8988T (cell line): Measurements from ENCODE around the gene DPPA3.
"Not testable (repeated sequence)": the region's sequence is repeated elsewhere in the genome, so short reads cannot be mapped to it uniquely, and the experiment has no call there.

Experiments used
- DNase-seq: peaks from one replicate; pipeline ENCODE4 v3.0.0; 2011

The DPPA3 gene

GRCh38 chr12:7711133-7711532 is at the start of gene DPPA3:
Gene DPPA3 (plus strand): TSS chr12:7711433. CDS start chr12:7711571, 138 bp downstream.
- DNase-seq = no peak

DNA sequence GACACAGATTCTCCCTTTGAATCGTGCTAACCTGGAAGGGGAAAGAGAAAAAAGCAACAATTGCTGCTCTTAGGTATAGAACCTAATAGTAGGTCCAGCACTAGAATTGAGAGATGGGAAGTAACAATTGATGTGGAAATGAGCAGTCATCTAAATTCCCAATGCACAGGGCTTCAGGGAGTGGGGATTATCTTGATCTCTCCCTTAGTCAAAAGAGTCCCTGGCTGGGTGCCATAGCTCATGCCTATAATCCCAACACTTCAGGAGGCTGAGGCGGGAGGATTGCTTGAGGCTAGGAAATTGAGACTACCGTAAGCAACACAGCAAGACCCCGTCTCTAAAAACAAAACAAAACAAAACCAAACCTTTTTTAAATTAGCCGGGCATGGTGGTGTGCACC is 49.5 kb upstream of the DPPA3 start:
- no peak for DNase-seq

DNA sequence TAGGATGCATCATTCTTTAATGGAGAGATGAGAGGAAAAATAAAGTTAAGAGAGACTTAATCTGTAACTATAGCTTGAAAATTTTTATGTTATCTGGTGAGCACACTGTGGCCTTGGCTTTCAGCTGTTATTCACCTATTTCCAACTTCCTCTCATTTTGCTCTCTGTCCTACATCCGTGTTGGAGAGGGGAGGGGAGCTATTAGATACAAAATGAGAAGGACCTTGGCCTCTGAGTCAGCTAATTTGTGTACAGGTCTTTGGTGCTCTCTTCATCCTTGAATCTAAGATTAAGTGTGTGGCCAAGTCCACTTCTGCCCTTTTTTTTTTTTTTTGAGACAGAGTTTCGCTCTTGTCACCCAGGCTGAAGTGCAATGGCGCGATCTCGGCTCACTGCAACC is 44.6 kb upstream of the DPPA3 start:
- DNase-seq = no peak

GRCh38 chr12:7667125-7667524 is 44.1 kb upstream of the DPPA3 start:
- peak; percentile 19 for DNase-seq

DNA sequence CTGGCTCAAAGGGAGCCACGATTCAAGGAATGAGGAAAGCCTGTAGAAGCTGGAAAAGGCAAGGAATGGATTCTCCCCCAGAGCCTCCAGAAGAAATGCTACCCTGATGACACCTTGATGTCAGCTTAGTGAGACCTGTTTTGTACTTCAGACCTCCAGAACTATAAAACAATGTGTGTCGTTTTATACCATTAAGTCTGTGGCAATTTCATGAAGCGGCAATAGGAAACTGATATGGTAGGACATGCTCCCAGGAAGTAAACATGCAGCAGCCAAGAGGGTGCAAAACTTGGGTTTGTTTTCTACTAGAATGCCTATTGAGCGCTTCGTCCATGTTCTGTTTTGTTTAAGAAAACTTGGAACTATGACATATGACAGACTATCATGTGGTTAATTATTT is 43.1 kb upstream of the DPPA3 start:
- DNase-seq = no peak

- not testable (repeated sequence) for DNase-seq
These were observed 35.8 kb upstream of the DPPA3 start for GRCh38 chr12:7675455-7675854.

GRCh38 chr12:7677432-7677888 is 33.8 kb upstream of the DPPA3 start:
- peak; percentile 24 for DNase-seq

DNA sequence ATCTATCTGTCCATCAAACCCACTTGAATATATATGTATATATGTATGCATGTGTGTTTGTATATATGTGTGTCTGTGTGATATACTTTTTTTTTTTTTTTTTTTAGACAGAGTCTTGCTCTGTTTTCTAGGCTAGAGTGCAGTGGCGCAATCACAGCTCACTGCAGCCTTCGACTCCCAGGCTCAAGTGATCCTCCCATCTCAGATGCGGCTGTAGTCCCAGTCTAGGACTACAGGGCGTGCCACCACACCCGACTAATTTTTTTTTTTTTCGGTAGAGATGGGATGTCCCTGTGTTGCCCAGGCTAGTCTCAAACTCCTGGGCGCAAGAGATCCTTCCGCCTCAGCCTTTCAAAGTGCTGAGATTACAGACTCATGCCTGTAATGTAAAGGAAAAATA is 32.5 kb upstream of the DPPA3 start:
- DNase-seq = no peak

GRCh38 chr12:7679251-7680045 is 31.8 kb upstream of the DPPA3 start:
- DNase-seq = no peak

DNA sequence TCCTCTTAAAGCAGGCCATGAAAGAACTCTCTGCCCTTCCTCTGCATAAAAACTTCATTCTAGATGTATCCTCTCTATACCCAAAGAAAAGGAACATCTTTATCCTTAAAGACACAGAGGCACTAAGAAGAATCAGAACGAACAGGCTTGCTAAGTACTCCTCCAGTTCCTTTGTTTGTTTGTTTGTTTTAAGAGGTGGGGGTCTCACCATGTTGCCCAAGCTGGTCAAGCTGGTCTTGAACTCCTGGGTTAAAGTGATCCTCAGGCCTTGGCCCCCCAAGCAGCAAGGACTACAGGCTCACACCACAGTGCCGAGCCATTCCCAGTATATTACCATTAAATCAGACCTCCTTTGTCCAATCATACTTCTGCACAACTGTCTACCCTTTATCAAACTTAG is 29.7 kb upstream of the DPPA3 start:
- no peak for DNase-seq

DNA sequence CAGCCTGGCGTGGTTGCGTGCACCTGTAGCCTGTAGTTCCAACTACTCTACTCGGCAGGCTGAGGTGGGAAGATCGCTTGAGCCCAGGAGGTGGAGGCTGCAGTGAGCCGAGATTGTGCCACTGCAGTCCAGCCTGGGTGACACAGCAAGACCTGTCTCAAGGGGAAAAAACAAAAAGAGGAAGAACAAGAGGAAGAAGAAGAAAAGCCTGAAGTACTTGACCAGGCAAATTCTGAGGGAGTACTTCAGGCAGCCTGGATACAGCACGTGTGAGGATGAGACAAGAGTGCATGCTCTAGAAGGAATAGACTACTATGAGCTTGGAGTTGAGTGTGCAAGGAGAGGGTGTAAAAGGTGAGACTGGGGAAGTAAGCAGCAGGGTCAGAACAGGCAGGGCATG is 17.4 kb upstream of the DPPA3 start:
- no peak for DNase-seq

DNA sequence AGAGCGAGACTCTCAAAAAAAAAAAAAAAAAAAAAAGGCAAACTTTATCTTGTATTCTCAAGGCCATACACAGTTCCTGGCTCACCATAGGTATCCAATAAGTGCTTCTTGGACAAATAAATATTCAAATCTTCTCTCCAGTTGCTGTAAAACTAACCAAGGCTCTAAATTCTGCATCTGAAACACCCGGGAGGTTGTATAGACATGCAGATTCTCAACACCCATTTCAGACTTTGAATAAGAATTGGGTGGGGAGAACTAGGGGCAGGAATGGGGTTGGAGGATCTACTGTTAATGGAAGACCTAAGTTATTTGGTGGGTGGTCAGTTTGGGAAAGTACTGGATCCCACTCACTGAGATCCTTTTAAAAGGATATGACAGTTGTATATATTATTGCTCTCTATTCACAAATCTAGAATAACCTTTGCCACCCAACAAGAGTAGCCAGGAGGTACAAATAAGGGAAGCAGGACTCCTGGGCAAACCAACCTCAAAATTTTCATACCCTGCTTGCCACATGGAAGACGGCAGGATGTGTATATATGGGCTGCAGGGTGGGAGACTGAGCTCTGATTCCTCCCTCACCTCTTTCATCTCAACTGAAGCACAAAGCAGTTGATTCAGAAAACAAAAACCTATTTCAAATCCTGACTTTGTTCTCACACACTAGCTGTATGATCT is 16.5 kb upstream of the DPPA3 start:
- DNase-seq = no peak

DNA sequence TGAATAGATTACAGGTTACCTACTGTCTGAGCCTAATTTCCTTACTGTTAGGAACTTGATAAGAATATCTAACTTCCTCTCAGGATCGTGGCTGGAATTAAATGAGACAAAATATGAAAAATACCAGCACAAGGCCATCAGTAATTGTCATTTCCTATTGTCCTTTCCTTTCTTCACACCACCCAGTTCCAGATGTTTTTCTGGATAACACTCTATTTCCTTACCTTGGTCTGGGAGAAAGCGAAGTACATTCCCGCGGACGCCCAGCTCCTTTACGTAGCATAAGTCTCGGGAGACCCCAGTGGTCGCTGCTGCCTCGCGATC is 16.0 kb upstream of the DPPA3 start:
- DNase-seq = no peak

- DNase-seq = no peak
These were observed 15.6 kb upstream of the DPPA3 start, which contains the start of gene GDF3 for GRCh38 chr12:7695566-7696197. Gene GDF3 (minus strand): TSS chr12:7695775. CDS start chr12:7695728, 47 bp downstream.

GRCh38 chr12:7705846-7706245 is 5.4 kb upstream of the DPPA3 start:
- DNase-seq = no peak

- DNase-seq = no peak
These were observed 1.1 kb upstream of the DPPA3 start for GRCh38 chr12:7709969-7710675.

DNA sequence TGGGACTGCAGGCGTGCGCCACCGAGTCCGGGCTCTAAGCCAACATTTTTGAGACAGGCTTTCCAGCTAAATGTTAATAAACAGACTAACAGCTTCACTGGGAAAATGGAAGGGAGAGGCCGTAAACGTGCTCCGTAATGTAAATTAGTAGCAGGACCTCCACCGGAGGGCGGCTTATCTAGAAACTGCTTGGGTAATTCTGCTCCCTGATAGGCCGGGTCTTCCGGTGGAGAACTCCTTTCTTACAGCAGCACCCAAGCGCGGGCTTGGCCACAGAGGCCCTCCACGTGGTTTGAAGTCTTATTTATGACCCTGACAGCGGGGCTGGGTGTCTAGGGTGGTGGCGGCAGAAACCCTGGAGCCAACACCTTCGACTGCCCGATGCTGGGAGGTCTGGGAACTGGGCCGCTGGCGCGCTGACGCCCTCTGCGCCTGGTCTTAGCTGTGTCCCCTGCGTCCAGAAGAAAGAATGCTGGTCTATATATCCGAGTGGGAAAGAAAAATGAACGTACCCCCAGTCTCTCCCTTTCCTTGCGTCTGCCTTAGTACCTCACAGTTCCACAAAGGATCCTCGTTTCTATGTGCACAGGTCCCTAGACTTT is 1.7 kb downstream of the DPPA3 start:
- DNase-seq = no peak

- DNase-seq = peak; percentile 15
These were observed 5.1 kb downstream of the DPPA3 start for GRCh38 chr12:7716381-7716780.

DNA sequence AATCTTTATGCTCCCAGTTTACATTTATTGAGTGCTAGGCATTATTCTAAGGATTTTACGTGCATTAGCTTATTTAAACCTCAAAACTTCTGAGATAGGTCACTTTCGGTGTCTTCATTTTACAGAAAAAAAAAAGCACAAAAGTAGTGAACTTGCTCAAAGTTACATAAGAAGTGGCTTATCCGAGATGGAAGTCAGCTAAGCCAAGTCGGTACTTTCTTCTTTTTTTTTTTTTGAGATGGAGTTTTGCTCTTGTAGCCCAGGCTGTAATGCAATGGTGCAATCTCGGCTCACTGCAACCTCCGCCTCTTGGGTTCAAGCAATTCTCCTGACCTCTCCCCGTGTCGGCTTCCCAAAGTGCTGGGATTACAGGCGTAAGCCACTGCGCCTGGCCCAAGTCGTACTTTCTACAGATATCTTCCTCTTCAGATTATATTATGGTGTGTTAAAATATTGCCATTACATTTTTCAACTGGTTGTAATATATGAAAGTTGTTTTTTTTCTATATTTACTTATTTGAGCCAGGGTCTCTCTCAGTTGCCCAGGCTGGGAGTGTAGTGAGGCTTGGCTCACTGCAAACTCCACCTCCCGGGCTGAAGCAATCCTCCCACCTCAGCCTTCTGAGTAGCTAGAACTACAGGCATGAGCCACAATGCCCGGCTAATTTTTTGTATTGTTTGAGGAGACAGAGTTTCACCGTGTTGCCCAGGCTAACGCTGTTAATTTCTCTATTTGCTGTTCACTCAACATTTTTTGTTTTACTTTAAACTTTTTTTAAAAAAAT is 8.9 kb downstream of the DPPA3 start:
- DNase-seq = no peak

DNA sequence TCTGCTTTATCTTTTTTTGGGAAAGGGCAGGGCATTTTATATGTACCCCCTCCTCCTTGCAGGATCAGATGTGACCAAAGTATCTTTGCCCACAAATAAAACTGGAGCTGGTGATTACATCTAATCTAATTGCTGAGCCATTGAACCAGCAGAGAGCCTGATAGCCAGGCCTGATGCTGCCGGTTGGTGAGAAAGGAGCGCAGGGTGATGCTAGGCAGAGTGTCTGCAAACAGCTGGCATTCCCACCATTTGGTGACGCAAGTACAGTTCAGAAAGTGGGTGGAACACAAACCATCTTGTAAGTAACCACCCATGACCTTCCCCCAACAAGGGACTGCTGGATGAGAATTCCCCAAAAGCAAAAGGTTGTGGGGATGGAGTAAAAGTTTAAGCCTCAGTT is 12.7 kb downstream of the DPPA3 start:
- DNase-seq = no peak

- no peak for DNase-seq
These were observed 18.5 kb downstream of the DPPA3 start for GRCh38 chr12:7729746-7730145.

DNA sequence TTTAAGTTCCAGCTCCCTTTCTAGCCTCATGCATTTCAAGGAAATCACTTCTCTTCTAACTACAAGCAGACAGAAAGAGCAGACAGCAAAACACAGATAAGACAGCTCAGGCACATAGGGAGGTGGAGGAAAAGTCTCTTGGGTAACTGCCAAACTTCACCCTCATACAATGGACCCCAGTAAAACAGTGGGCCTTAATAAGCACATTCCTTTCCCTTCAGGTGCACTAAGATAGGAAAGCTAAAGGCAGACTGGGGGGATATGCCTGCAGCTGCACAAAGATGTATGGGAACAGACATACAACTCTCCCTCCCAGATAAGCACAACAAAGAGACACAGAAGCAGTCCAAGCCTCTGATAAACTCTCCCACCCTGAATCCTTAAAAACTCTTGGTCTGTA is 19.8 kb downstream of the DPPA3 start:
- not testable (repeated sequence) for DNase-seq
